SK-N-SH (cell line): ENCODE measurements around the gene PRKCA. TPM values are rescaled to one million over a fixed set of nuclear protein-coding genes. Genes with fewer than 3 reads are reported as not detected.

ENCODE experiments used
- CTCF ChIA-PET: fragments of 300-600, 350-600 bp; formaldehyde crosslinking; extraction: SDS; loops from one replicate; lab custom pipeline; 2021; lab: Yijun Ruan, JAX
- POLR2A ChIA-PET: fragments of 350-600 bp; sonication (Branson Sonifier 250); formaldehyde crosslinking; extraction: SDS; loops from one replicate; lab custom pipeline; 2020; ENCODE audit warnings: antibody characterized with exemption, inconsistent platforms; lab: Yijun Ruan, JAX
- DNase-seq: peaks from one replicate; pipeline ENCODE4 v3.0.0; 2012
- H2AFZ ChIP-seq: fragments of 200-600 bp; sonication (generic); 2 replicates; pipeline ENCODE4 v1.8.1; 2016; ENCODE audit warnings: antibody characterized with exemption, mild to moderate bottlenecking, low read depth
- H3F3A ChIP-seq: fragments of 200-600 bp; sonication (generic); replicated peaks from 2 replicates; pipeline ENCODE3; 2016; ENCODE audit warnings: antibody characterized with exemption, mild to moderate bottlenecking; ENCODE audit not compliant: insufficient read depth
- H3K27ac ChIP-seq, 2 experiments: fragments of 200-500 bp in 1 of 2; fragments of 200-600 bp in 1 of 2; sonication (Bioruptor generic) in 1 of 2; sonication (generic), shearing (Covaris generic) in 1 of 2; 2 replicates each; pipeline versions ENCODE4 v1.5.1 to v1.6.1; 2014 to 2016; ENCODE audit warnings: low read depth in 2 of 2, inconsistent platforms in 1 of 2, low read length in 1 of 2, mild to moderate bottlenecking in 1 of 2, mixed read lengths in 1 of 2
- H3K27me3 ChIP-seq: fragments of 200-600 bp; sonication (generic), shearing (Covaris generic); 2 replicates; pipeline ENCODE4 v1.6.1; 2016; ENCODE audit warnings: mixed run types; ENCODE audit not compliant: insufficient read depth
- H3K36me3 ChIP-seq, 2 experiments: fragments of 200-500 bp in 1 of 2; fragments of 200-600 bp in 1 of 2; sonication (Bioruptor generic) in 1 of 2; sonication (generic) in 1 of 2; replicated peaks in 1 of 2; 2 replicates each; pipeline versions ENCODE3 to v1.5.1; 2014 to 2016; ENCODE audit warnings: low read length in 1 of 2, mild to moderate bottlenecking in 1 of 2; ENCODE audit not compliant: insufficient read depth in 2 of 2, control insufficient read depth in 1 of 2
- H3K4me1 ChIP-seq, 2 experiments: fragments of 200-500 bp in 1 of 2; fragments of 200-600 bp in 1 of 2; sonication (Bioruptor generic) in 1 of 2; sonication (generic), shearing (Covaris generic) in 1 of 2; 2 replicates each; pipeline versions ENCODE4 v1.5.1 to v1.6.1; 2014 to 2016; ENCODE audit warnings: low read depth in 1 of 2, low read length in 1 of 2, mixed run types in 1 of 2; ENCODE audit not compliant: insufficient read depth in 2 of 2, control insufficient read depth in 1 of 2
- H3K4me2 ChIP-seq: fragments of 200-600 bp; sonication (generic), shearing (Covaris generic); 2 replicates; pipeline ENCODE4 v1.6.1; 2017; ENCODE audit warnings: mixed run types
- H3K4me3 ChIP-seq, 2 experiments: fragments of 200-500 bp in 1 of 2; fragments of 200-600 bp in 1 of 2; sonication (Bioruptor generic) in 1 of 2; sonication (generic), shearing (Covaris generic) in 1 of 2; 2 replicates each; pipeline versions ENCODE4 v1.5.1 to v1.8.1; 2014 to 2016; ENCODE audit warnings: low read depth in 2 of 2, inconsistent platforms in 1 of 2, low read length in 1 of 2, mild to moderate bottlenecking in 1 of 2, mixed read lengths in 1 of 2, moderate library complexity in 1 of 2
- H3K79me2 ChIP-seq: fragments of 200-600 bp; sonication (generic); 2 replicates; pipeline ENCODE4 v1.8.1; 2017; ENCODE audit warnings: mild to moderate bottlenecking; ENCODE audit not compliant: insufficient read depth
- H3K9ac ChIP-seq: fragments of 200-600 bp; sonication (generic); 2 replicates; pipeline ENCODE4 v1.6.1; 2017; ENCODE audit warnings: mixed run types
- H3K9me2 ChIP-seq: fragments of 200-600 bp; sonication (generic); 2 replicates; pipeline ENCODE4 v1.6.1; 2017; ENCODE audit warnings: mixed run types
- H3K9me3 ChIP-seq: fragments of 200-600 bp; sonication (generic); 2 replicates; pipeline ENCODE4 v1.6.1; 2017; ENCODE audit warnings: mixed run types, mild to moderate bottlenecking, moderate library complexity
- H4K20me1 ChIP-seq: fragments of 200-600 bp; sonication (generic); 2 replicates; pipeline ENCODE4 v1.6.1; 2017; ENCODE audit warnings: mild to moderate bottlenecking, mixed run types; ENCODE audit not compliant: insufficient read depth
- CHD2 ChIP-seq: fragments of 150-350 bp; IDR thresholded peaks from 2 replicates; pipeline ENCODE4 v1.6.1; 2018; ENCODE audit warnings: low read length; ENCODE audit not compliant: partially characterized antibody
- EP300 ChIP-seq, 2 experiments: IDR thresholded peaks; 2 replicates each; pipeline versions ENCODE4 v1.4.0 to v1.6.1; 2012; ENCODE audit warnings: borderline replicate concordance in 1 of 2, low read depth in 1 of 2, low read length in 1 of 2
- EZH2phosphoT487 ChIP-seq: fragments of 200-600 bp; sonication (generic); IDR thresholded peaks from 2 replicates; pipeline ENCODE4 v1.6.1; 2017; ENCODE audit warnings: low read depth, mixed run types, mild to moderate bottlenecking, antibody characterized with exemption, moderate library complexity, borderline replicate concordance
- FOSL2 ChIP-seq: IDR thresholded peaks from 2 replicates; pipeline ENCODE4 v1.4.0; 2012; ENCODE audit warnings: low read depth, mild to moderate bottlenecking, moderate library complexity, borderline replicate concordance
- GABPA ChIP-seq: IDR thresholded peaks from 2 replicates; pipeline ENCODE4 v1.4.0; 2012; ENCODE audit warnings: low read depth, mild to moderate bottlenecking
- GATA2 ChIP-seq: sonication (generic); formaldehyde crosslinking; IDR thresholded peaks from 2 replicates; pipeline ENCODE4 v1.5.0; 2020; ENCODE audit warnings: mild to moderate bottlenecking, missing genetic modification reagents
- NFIC ChIP-seq: IDR thresholded peaks from 2 replicates; pipeline ENCODE4 v1.4.0; 2012; ENCODE audit warnings: borderline replicate concordance
- NRF1 ChIP-seq: IDR thresholded peaks from 2 replicates; pipeline ENCODE4 v1.6.1; 2012; ENCODE audit warnings: low read depth, mild to moderate bottlenecking, low read length
- RFX5 ChIP-seq: IDR thresholded peaks from 2 replicates; pipeline ENCODE4 v1.6.1; 2012; ENCODE audit warnings: mild to moderate bottlenecking, improper control_type of control experiment, low read length
- RXRA ChIP-seq: IDR thresholded peaks from 2 replicates; pipeline ENCODE4 v1.4.0; 2012; ENCODE audit warnings: low read depth, mild to moderate bottlenecking, borderline replicate concordance
- TAF1 ChIP-seq: IDR thresholded peaks from 2 replicates; pipeline ENCODE4 v1.6.1; 2012; ENCODE audit warnings: low read depth, mild to moderate bottlenecking, low read length, moderate library complexity, borderline replicate concordance
- TCF12 ChIP-seq: IDR thresholded peaks from 2 replicates; pipeline ENCODE4 v1.4.0; 2012
- TEAD4 ChIP-seq: IDR thresholded peaks from 2 replicates; pipeline ENCODE4 v1.4.0; 2012; ENCODE audit warnings: mild to moderate bottlenecking, borderline replicate concordance; ENCODE audit not compliant: insufficient read depth
- WGBS: methylation state at CpG from one replicate; pipeline ENCODE4 v1.1.6; 2017; ENCODE audit warnings: low lambda C conversion rate; 5-methylcytosine and 5-hydroxymethylcytosine counted together
- polyA plus RNA-seq, 3 experiments: library from polyadenylated mRNA; depleted of rRNA; stranded (reverse); fragments of >200 nt; gene quantifications; 2 replicates each; pipeline ENCODE4 v1.2.3, GENCODE V29; 2012
- TF ChIP-seq, protein P1 (sequence below): IDR thresholded peaks from 2 replicates; pipeline ENCODE4 v1.4.0; 2012; ENCODE audit warnings: low read depth
- TF ChIP-seq, protein P2 (sequence below): IDR thresholded peaks from 2 replicates; pipeline ENCODE4; 2012
- TF ChIP-seq, protein P3 (sequence below): IDR thresholded peaks from 2 replicates; pipeline ENCODE4 v1.4.0; 2012; ENCODE audit warnings: low read depth, borderline replicate concordance
- TF ChIP-seq, protein P4 (sequence below): fragments of 200-600 bp; sonication (generic); IDR thresholded peaks from 2 replicates; pipeline ENCODE4 v1.6.1; 2017; ENCODE audit warnings: antibody characterized with exemption, mild to moderate bottlenecking, moderate library complexity
- TF ChIP-seq, protein P5 (sequence below): IDR thresholded peaks from 2 replicates; pipeline ENCODE4 v1.4.0; 2012; ENCODE audit warnings: low read depth, borderline replicate concordance
- TF ChIP-seq, protein P6 (sequence below): fragments of 150-350 bp; IDR thresholded peaks from 2 replicates; pipeline ENCODE4 v1.6.1; 2017; ENCODE audit warnings: antibody characterized with exemption, low read length, low read depth, borderline replicate concordance

The PRKCA gene
- polyA plus RNA-seq, 1 of the 3 experiments (the other 2 are of a cell fraction) = 108 TPM

DNA sequence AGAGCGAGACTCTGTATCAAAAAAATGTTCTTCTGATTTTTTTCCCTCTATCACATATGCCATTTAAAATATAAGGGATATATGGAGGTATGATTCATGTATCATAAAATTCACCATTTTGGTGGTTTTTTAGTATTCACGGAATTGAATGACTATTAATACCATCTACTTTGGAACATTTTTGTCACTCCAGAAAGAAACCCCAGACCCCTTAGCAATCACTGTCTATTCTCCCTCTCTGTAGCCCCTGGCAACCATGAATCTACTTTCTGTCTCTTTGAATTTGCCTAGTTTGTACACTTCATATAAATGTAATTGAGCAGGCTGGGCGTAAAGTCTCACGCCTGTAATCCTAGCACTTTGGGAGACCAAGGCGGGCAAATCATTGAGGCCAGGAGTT, 75.9 kb downstream of the PRKCA start:
- 88% methylated on average over 5 of the region's 5 CpGs for WGBS
- POLR2A ChIA-PET = no interaction called here

More for the DNA sequence above, 75.9 kb downstream of the PRKCA start:
- Histone ChIP-seq H3K27ac (no peak overlapping the region), H3K79me2 (peaks cover 98% of the 10 kb centered on the region), H4K20me1 (peaks cover 92% of the 10 kb centered on the region), H3K9me2 (no peaks in the 10 kb centered on the region), H3K27me3 (no peaks in the 10 kb centered on the region), H3F3A (peaks cover 16% of the 10 kb centered on the region), H3K4me1 (peaks cover 27 to 35% of the 10 kb centered on the region in 2 experiments; a peak in 3 of 4 replicates), H2AFZ (no peak overlapping the region), H3K4me3 (no peak overlapping the region), H3K36me3 (peaks cover 0 to 14% of the 10 kb centered on the region in 2 experiments), H3K9ac (no peak overlapping the region), H3K4me2 (no peak overlapping the region), H3K9me3 (no peaks in the 10 kb centered on the region)
- TF ChIP-seq, protein P1, sequence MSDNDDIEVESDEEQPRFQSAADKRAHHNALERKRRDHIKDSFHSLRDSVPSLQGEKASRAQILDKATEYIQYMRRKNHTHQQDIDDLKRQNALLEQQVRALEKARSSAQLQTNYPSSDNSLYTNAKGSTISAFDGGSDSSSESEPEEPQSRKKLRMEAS = no peak
- no peak for TF ChIP-seq GATA2 (CRISPR knock-in tag)
- no peak for TF ChIP-seq EP300 (IDR thresholded peaks at IDR 0.05; ENCODE audit: borderline replicate concordance in 1 of 2, low read depth in 1 of 2, low read length in 1 of 2)
- TF ChIP-seq, protein P2, sequence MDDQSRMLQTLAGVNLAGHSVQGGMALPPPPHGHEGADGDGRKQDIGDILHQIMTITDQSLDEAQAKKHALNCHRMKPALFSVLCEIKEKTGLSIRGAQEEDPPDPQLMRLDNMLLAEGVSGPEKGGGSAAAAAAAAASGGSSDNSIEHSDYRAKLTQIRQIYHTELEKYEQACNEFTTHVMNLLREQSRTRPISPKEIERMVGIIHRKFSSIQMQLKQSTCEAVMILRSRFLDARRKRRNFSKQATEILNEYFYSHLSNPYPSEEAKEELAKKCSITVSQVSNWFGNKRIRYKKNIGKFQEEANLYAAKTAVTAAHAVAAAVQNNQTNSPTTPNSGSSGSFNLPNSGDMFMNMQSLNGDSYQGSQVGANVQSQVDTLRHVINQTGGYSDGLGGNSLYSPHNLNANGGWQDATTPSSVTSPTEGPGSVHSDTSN = no peak
- TF ChIP-seq, protein P3, sequence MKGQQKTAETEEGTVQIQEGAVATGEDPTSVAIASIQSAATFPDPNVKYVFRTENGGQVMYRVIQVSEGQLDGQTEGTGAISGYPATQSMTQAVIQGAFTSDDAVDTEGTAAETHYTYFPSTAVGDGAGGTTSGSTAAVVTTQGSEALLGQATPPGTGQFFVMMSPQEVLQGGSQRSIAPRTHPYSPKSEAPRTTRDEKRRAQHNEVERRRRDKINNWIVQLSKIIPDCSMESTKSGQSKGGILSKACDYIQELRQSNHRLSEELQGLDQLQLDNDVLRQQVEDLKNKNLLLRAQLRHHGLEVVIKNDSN = no peak
- TF ChIP-seq RFX5 = no peak
- no peak for TF ChIP-seq GABPA
- TF ChIP-seq, protein P4, sequence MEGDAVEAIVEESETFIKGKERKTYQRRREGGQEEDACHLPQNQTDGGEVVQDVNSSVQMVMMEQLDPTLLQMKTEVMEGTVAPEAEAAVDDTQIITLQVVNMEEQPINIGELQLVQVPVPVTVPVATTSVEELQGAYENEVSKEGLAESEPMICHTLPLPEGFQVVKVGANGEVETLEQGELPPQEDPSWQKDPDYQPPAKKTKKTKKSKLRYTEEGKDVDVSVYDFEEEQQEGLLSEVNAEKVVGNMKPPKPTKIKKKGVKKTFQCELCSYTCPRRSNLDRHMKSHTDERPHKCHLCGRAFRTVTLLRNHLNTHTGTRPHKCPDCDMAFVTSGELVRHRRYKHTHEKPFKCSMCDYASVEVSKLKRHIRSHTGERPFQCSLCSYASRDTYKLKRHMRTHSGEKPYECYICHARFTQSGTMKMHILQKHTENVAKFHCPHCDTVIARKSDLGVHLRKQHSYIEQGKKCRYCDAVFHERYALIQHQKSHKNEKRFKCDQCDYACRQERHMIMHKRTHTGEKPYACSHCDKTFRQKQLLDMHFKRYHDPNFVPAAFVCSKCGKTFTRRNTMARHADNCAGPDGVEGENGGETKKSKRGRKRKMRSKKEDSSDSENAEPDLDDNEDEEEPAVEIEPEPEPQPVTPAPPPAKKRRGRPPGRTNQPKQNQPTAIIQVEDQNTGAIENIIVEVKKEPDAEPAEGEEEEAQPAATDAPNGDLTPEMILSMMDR = no peak
- TF ChIP-seq FOSL2 = no peak
- no peak for TF ChIP-seq TEAD4
- no peak for TF ChIP-seq NRF1
- TF ChIP-seq TCF12 = no peak
- TF ChIP-seq, protein P5, sequence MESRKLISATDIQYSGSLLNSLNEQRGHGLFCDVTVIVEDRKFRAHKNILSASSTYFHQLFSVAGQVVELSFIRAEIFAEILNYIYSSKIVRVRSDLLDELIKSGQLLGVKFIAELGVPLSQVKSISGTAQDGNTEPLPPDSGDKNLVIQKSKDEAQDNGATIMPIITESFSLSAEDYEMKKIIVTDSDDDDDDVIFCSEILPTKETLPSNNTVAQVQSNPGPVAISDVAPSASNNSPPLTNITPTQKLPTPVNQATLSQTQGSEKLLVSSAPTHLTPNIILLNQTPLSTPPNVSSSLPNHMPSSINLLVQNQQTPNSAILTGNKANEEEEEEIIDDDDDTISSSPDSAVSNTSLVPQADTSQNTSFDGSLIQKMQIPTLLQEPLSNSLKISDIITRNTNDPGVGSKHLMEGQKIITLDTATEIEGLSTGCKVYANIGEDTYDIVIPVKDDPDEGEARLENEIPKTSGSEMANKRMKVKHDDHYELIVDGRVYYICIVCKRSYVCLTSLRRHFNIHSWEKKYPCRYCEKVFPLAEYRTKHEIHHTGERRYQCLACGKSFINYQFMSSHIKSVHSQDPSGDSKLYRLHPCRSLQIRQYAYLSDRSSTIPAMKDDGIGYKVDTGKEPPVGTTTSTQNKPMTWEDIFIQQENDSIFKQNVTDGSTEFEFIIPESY = no peak
- no peak for TF ChIP-seq NFIC
- no peak for TF ChIP-seq TAF1
- TF ChIP-seq, protein P6, sequence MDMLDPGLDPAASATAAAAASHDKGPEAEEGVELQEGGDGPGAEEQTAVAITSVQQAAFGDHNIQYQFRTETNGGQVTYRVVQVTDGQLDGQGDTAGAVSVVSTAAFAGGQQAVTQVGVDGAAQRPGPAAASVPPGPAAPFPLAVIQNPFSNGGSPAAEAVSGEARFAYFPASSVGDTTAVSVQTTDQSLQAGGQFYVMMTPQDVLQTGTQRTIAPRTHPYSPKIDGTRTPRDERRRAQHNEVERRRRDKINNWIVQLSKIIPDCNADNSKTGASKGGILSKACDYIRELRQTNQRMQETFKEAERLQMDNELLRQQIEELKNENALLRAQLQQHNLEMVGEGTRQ = no peak
- TF ChIP-seq RXRA = no peak
- no peak for TF ChIP-seq CHD2
- TF ChIP-seq EZH2phosphoT487 = no peak
- CTCF ChIA-PET = interaction anchor here (1.3 to 1.5 kb wide), 2 partner anchors 12 to 65 kb away, joined by 3 to 4 read pairs; no protein-coding TSS in a partner anchor
- no peak for DNase-seq
